IMR-90 (cell line): ENCODE data around the gene TTC24. TPM values are rescaled to one million over a fixed set of nuclear protein-coding genes. Genes with fewer than 3 reads are reported as not detected.

ENCODE experiments used
- ATAC-seq: fragments of 200-7000 bp; cut with Tn5 transposase; 2 replicates; pipeline ENCODE4 v1.9.1; 2020; ENCODE audit warnings: low read depth, mild to moderate bottlenecking, moderate library complexity
- BruUV-seq: library from RNA; stranded (reverse); fragments of 400-500 nt; replicated peaks from 2 replicates; lab custom pipeline; 2021; lab: Mats Ljungman, UMichigan
- CTCF ChIA-PET: fragments of 300-600 bp; formaldehyde crosslinking; extraction: SDS; loops from one replicate; lab custom pipeline; 2021; ENCODE audit warnings: antibody characterized with exemption; lab: Yijun Ruan, JAX
- POLR2A ChIA-PET: fragments of 300-600 bp; sonication (Branson Sonifier 250); formaldehyde crosslinking; loops from one replicate; lab custom pipeline; 2022; ENCODE audit warnings: antibody characterized with exemption; ENCODE audit not compliant: unreplicated experiment; lab: Charles Lee
- DNase-seq: peaks from one replicate; pipeline ENCODE4 v3.0.0; 2013
- H2AFZ ChIP-seq: replicated peaks from 2 replicates; pipeline ENCODE3; 2013; ENCODE audit warnings: low read length, mild to moderate bottlenecking; ENCODE audit not compliant: poor library complexity
- H2AK5ac ChIP-seq: 2 replicates; pipeline ENCODE4 v1.6.1; 2013; ENCODE audit warnings: low read depth, low read length, inconsistent platforms
- H2AK9ac ChIP-seq: replicated peaks from 2 replicates; pipeline ENCODE3; 2013; ENCODE audit warnings: mild to moderate bottlenecking, low read depth, low read length, moderate library complexity; ENCODE audit not compliant: poor library complexity
- H2BK120ac ChIP-seq: 2 replicates; pipeline ENCODE4 v1.6.1; 2013; ENCODE audit warnings: low read depth, low read length, inconsistent platforms
- H2BK15ac ChIP-seq: 3 replicates; pipeline ENCODE4 v1.6.1; 2013; ENCODE audit warnings: low read depth, low read length, inconsistent platforms
- H2BK20ac ChIP-seq: 2 replicates; pipeline ENCODE4 v1.6.1; 2013; ENCODE audit warnings: low read depth, mild to moderate bottlenecking, inconsistent platforms, low read length, moderate library complexity
- H2BK5ac ChIP-seq: 2 replicates; pipeline ENCODE4 v1.6.1; 2013; ENCODE audit warnings: mild to moderate bottlenecking, low read depth, low read length, inconsistent platforms; ENCODE audit not compliant: poor library complexity, severe bottlenecking
- H3K14ac ChIP-seq: replicated peaks from 2 replicates; pipeline ENCODE4 v1.6.1; 2013; ENCODE audit warnings: low read depth, low read length, inconsistent platforms
- H3K18ac ChIP-seq: 2 replicates; pipeline ENCODE4 v1.6.1; 2013; ENCODE audit warnings: low read depth, low read length, control low read depth
- H3K23ac ChIP-seq: 2 replicates; pipeline ENCODE4 v1.6.1; 2013; ENCODE audit warnings: low read depth, low read length, inconsistent platforms
- H3K27ac ChIP-seq: 2 replicates; pipeline ENCODE4 v1.5.1; 2013; ENCODE audit warnings: mild to moderate bottlenecking, control low read depth, low read length; ENCODE audit not compliant: insufficient read depth
- H3K27me3 ChIP-seq: 2 replicates; pipeline ENCODE4 v1.6.1; 2013; ENCODE audit warnings: low read length; ENCODE audit not compliant: control insufficient read depth, insufficient read depth
- H3K36me3 ChIP-seq: 2 replicates; pipeline ENCODE4 v1.6.1; 2013; ENCODE audit warnings: low read length, mixed read lengths; ENCODE audit not compliant: control insufficient read depth, insufficient read depth
- H3K4ac ChIP-seq: 2 replicates; pipeline ENCODE4 v1.6.1; 2013; ENCODE audit warnings: low read depth, low read length, inconsistent platforms
- H3K4me1 ChIP-seq: 2 replicates; pipeline ENCODE4 v1.6.1; 2013; ENCODE audit warnings: low read length, mixed read lengths; ENCODE audit not compliant: control insufficient read depth, insufficient read depth
- H3K4me2 ChIP-seq: 2 replicates; pipeline ENCODE4 v1.6.1; 2013; ENCODE audit warnings: low read depth, mild to moderate bottlenecking, control low read depth, low read length, moderate library complexity
- H3K4me3 ChIP-seq: 2 replicates; pipeline ENCODE4 v1.5.1; 2013; ENCODE audit warnings: low read depth, mild to moderate bottlenecking, control low read depth, low read length, moderate library complexity; ENCODE audit not compliant: insufficient read depth
- H3K56ac ChIP-seq: 2 replicates; pipeline ENCODE4 v1.6.1; 2013; ENCODE audit warnings: low read length, inconsistent platforms; ENCODE audit not compliant: insufficient read depth; ENCODE audit errors: extremely low read depth
- H3K79me1 ChIP-seq, 2 experiments: 2 replicates each; pipeline ENCODE4 v1.6.1; 2013; ENCODE audit warnings: low read length in 2 of 2, inconsistent platforms in 1 of 2, low read depth in 1 of 2
- H3K9ac ChIP-seq: 2 replicates; pipeline ENCODE4 v1.6.1; 2013; ENCODE audit warnings: low read depth, low read length, control low read depth
- H3K9me1 ChIP-seq: 2 replicates; pipeline ENCODE4 v1.6.1; 2013; ENCODE audit warnings: low read length, inconsistent platforms; ENCODE audit not compliant: insufficient read depth
- H3K9me3 ChIP-seq: 2 replicates; pipeline ENCODE4 v1.6.1; 2013; ENCODE audit warnings: low read length; ENCODE audit not compliant: control insufficient read depth, insufficient read depth
- H4K20me1 ChIP-seq: 2 replicates; pipeline ENCODE4 v1.6.1; 2013; ENCODE audit warnings: low read length, inconsistent platforms; ENCODE audit not compliant: insufficient read depth
- H4K5ac ChIP-seq: 2 replicates; pipeline ENCODE4 v1.6.1; 2013; ENCODE audit warnings: mild to moderate bottlenecking, low read depth, low read length, control low read depth
- H4K8ac ChIP-seq, 2 experiments: 2 replicates each; pipeline ENCODE4 v1.6.1; 2013; ENCODE audit warnings: low read depth in 2 of 2, low read length in 2 of 2, control low read depth in 1 of 2, inconsistent platforms in 1 of 2
- H4K91ac ChIP-seq: 2 replicates; pipeline ENCODE4 v1.6.1; 2013; ENCODE audit warnings: low read depth, low read length, inconsistent platforms; ENCODE audit not compliant: insufficient read depth
- BHLHE40 ChIP-seq: fragments of 150-350 bp; IDR thresholded peaks from 2 replicates; pipeline ENCODE4 v1.6.1; 2016; ENCODE audit warnings: mild to moderate bottlenecking, low read depth, low read length
- CEBPB ChIP-seq: IDR thresholded peaks from 2 replicates; pipeline ENCODE4 v1.6.1; 2012; ENCODE audit warnings: low read depth, low read length, improper control_type of control experiment
- ELK1 ChIP-seq: fragments of 150-350 bp; IDR thresholded peaks from 2 replicates; pipeline ENCODE4 v1.6.1; 2016; ENCODE audit warnings: low read depth, mild to moderate bottlenecking, low read length, moderate library complexity, borderline replicate concordance
- FOS ChIP-seq: fragments of 150-350 bp; IDR thresholded peaks from 2 replicates; pipeline ENCODE4 v1.6.1; 2016; ENCODE audit warnings: low read depth, low read length
- MAFK ChIP-seq: IDR thresholded peaks from 2 replicates; pipeline ENCODE4 v1.6.1; 2012; ENCODE audit warnings: low read depth, low read length, improper control_type of control experiment
- MAZ ChIP-seq: IDR thresholded peaks from 2 replicates; pipeline ENCODE4 v1.6.1; 2012; ENCODE audit warnings: low read depth, mild to moderate bottlenecking, low read length, improper control_type of control experiment, moderate library complexity, borderline replicate concordance
- MXI1 ChIP-seq: IDR thresholded peaks from 2 replicates; pipeline ENCODE4 v1.6.1; 2012; ENCODE audit warnings: low read depth, mild to moderate bottlenecking, low read length, moderate library complexity, borderline replicate concordance
- NFE2L2 ChIP-seq: fragments of 150-350 bp; IDR thresholded peaks from 2 replicates; pipeline ENCODE4 v1.6.1; 2016; ENCODE audit warnings: low read depth, mild to moderate bottlenecking, low read length
- RAD21 ChIP-seq: IDR thresholded peaks from 2 replicates; pipeline ENCODE4 v1.6.1; 2012; ENCODE audit warnings: low read length, improper control_type of control experiment
- RFX5 ChIP-seq: IDR thresholded peaks from 2 replicates; pipeline ENCODE4 v1.8.0; 2012; ENCODE audit warnings: low read depth, mild to moderate bottlenecking, low read length, moderate library complexity
- SMC3 ChIP-seq: fragments of 150-350 bp; IDR thresholded peaks from 2 replicates; pipeline ENCODE4 v1.6.1; 2016; ENCODE audit warnings: low read depth, mild to moderate bottlenecking, antibody characterized with exemption, low read length, moderate library complexity
- WGBS, 2 experiments: methylation state at CpG; one replicate each; pipeline versions ENCODE4 v1.1.5 to v1.1.7; 2013; ENCODE audit warnings: missing lambda C conversion rate in 2 of 2; ENCODE audit not compliant: insufficient read length in 1 of 2; ENCODE audit errors: extremely low coverage in 2 of 2; 5-methylcytosine and 5-hydroxymethylcytosine counted together
- dilution Hi-C: fragments of 300-500 bp; cut with HindIII; formaldehyde crosslinking; loops from one replicate; pipeline ENCODE4 v1.14.3; 2018; ENCODE audit warnings: low sequenced_read_pairs; ENCODE audit not compliant: unreplicated experiment
- in situ Hi-C: fragments of 300-500 bp; cut with MboI; formaldehyde crosslinking; loops from 3 replicates; pipeline ENCODE4 v1.14.3; 2019; ENCODE audit warnings: low sequenced_read_pairs, inconsistent platforms, mixed read lengths
- intact Hi-C: fragments of 100-400 bp; cut with micrococcal nuclease; formaldehyde crosslinking; loops from 2 replicates; pipeline ENCODE4 v1.10.0; 2022
- polyA plus RNA-seq, 3 experiments: library from polyadenylated mRNA; depleted of rRNA; stranded (reverse); fragments of >200 nt; gene quantifications; 2 replicates each; pipeline ENCODE4 v1.2.3, GENCODE V29; 2012; ENCODE audit warnings: low replicate concordance in 1 of 3
- total RNA-seq: library from RNA; depleted of rRNA; stranded (reverse); fragments of >200 nt; gene quantifications from 2 replicates; pipeline ENCODE4 v1.2.3, GENCODE V29; 2012
- TF ChIP-seq, protein P1 (sequence below): fragments of 150-350 bp; IDR thresholded peaks from 2 replicates; pipeline ENCODE4 v1.6.1; 2017; ENCODE audit warnings: mild to moderate bottlenecking, antibody characterized with exemption, low read length, low read depth

TTC24 gene
- total and polyA plus RNA-seq, 2 of the 4 experiments (the other 2 are of a cell fraction): not detected

DNA sequence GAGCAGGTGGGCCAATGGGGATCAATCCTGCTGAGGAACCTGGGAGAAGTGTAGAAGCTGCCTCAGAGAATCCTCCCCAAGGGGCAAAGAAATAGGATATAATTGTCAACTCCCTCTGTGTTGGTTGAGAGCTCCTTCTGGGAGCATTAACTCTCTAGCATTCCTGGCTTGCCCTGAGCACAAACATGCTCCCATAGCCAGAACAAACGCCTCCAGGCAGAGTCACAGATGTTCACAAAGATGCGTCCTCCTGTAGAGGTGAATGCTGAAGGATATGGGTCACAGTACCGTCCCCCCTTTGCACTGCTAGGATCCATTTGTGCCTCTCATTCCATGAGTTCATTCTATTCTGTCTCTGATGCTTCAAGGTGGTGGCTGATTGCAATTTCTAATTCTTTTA is 52.8 kb downstream of the TTC24 start:
- TF ChIP-seq SMC3 (no peak), ELK1 (no peak), MAZ (no peak), BHLHE40 (no peak), RFX5 (no peak), MXI1 (no peak), CEBPB (no peak), NFE2L2 (no peak), FOS (no peak), RAD21 (no peak), MAFK (no peak)
- TF ChIP-seq, protein P1, sequence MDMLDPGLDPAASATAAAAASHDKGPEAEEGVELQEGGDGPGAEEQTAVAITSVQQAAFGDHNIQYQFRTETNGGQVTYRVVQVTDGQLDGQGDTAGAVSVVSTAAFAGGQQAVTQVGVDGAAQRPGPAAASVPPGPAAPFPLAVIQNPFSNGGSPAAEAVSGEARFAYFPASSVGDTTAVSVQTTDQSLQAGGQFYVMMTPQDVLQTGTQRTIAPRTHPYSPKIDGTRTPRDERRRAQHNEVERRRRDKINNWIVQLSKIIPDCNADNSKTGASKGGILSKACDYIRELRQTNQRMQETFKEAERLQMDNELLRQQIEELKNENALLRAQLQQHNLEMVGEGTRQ: no peak
- H2BK20ac ChIP-seq: no peak overlapping the region
- ATAC-seq (no peak), DNase-seq (no peak)
- CTCF ChIA-PET: no interaction called here
- no CpG with 5 or more reads among the region's 3 CpGs for WGBS, 2 experiments
- no TSS peak for BruUV-seq
- in situ Hi-C loops (no loop called here), intact Hi-C loops (no loop called here), dilution Hi-C loops (no loop called here)
- no peaks in the 10 kb centered on the region for H3K36me3 ChIP-seq
- no peak overlapping the region for H2AFZ ChIP-seq
- H3K4me3 ChIP-seq: no peak overlapping the region
- H4K20me1 ChIP-seq: no peaks in the 10 kb centered on the region
- no peak overlapping the region for H4K8ac ChIP-seq
- H4K5ac ChIP-seq: no peak overlapping the region
- H2BK5ac ChIP-seq: no peak overlapping the region
- H3K23ac ChIP-seq: no peak overlapping the region
- H3K27ac ChIP-seq: no peak overlapping the region
- no peak overlapping the region for H2AK5ac ChIP-seq
- H2AK9ac ChIP-seq: no peak overlapping the region
- H3K18ac ChIP-seq: no peak overlapping the region
- H3K14ac ChIP-seq: no peak overlapping the region
- H3K9me3 ChIP-seq: no peaks in the 10 kb centered on the region
- POLR2A ChIA-PET: interaction anchor here (0.7 kb wide), 1 partner anchor 12 kb away, joined by 11 read pairs; no protein-coding TSS in a partner anchor
- no peak overlapping the region for H3K9ac ChIP-seq
- no peak overlapping the region for H3K56ac ChIP-seq
- peaks cover 55% of the 10 kb centered on the region for H3K27me3 ChIP-seq
- H2BK120ac ChIP-seq: no peak overlapping the region
- no peak overlapping the region for H3K4me2 ChIP-seq
- no peak overlapping the region for H2BK15ac ChIP-seq
- no peaks in the 10 kb centered on the region for H3K79me1 ChIP-seq
- H3K4me1 ChIP-seq: no peaks in the 10 kb centered on the region
- H3K9me1 ChIP-seq: no peaks in the 10 kb centered on the region
- H4K91ac ChIP-seq: no peak overlapping the region
- H3K4ac ChIP-seq: no peak overlapping the region
